HG03280 (cell line): ENCODE measurements around the gene TMEM98.
"Not testable (repeated sequence)": the region's sequence is repeated elsewhere in the genome, so short reads cannot be mapped to it uniquely, and the experiment has no call there.

ENCODE experiments used
- ATAC-seq: cut with Tn5 transposase; IDR thresholded peaks from one replicate; pipeline ENCODE4 v1.9.1; 2021; ENCODE audit warnings: mild to moderate bottlenecking, moderate library complexity; ENCODE audit not compliant: unreplicated experiment

Gene TMEM98

DNA sequence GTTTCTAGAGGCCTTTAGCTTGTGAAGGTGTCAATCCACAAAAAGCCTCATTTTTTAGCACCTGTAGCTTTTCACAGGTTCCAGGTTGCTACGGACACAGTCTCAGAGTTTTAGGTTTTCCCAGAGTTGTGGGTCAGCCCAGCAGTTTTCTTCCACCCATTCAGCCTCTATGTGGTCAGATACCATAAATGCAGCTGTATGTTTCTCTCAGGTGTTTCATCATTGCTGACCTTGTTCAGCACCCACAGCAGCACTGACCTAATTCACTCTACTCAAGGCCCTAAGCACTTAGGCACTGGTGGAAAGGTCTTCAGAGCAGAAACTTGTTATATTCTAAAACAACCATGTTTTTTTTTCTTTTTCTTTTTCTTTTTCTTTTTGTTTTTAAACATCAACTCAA is 48.7 kb downstream of the TMEM98 start:
- no peak for ATAC-seq

DNA sequence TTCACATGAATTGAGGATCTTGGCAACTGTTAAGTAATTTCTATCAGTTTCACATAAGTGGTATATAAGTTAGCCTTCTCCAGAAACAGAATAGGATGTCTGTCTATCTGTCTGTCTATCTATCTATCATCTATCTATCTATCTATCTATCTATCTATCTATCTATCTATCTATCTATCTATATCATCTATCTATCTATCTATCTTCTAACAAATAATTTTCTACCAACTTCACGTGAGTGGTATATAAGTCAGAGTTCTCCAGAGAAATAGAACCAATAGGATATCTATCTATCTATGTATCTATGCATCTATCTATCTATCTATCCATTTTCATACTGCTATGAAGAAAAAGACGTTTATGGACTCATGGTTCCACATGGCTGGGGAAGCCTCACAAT is 52.3 kb downstream of the TMEM98 start:
- no peak for ATAC-seq

DNA sequence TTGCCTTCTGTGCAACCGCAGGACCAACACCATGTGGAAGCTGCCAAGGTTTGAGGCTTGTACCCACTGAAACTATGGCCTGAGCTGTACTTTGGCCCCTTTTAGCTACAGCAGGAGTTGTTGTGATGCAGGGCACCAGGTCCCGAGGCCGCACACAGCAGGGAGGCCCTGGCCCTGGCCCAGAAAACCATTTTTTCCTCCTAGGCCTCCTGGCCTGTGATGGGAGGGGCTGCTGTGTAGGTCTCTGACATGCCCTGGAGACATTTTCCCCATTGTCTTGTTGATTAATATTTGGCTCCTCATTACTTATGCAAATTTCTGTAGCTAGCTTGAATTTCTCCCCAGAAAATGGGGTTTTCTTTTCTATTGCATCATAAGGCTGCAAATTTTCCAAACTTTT is 53.7 kb downstream of the TMEM98 start:
- not testable (repeated sequence) for ATAC-seq

- no peak for ATAC-seq
Measured at GRCh38 chr17:32985050-32985756, 57.2 kb downstream of the TMEM98 start.

DNA sequence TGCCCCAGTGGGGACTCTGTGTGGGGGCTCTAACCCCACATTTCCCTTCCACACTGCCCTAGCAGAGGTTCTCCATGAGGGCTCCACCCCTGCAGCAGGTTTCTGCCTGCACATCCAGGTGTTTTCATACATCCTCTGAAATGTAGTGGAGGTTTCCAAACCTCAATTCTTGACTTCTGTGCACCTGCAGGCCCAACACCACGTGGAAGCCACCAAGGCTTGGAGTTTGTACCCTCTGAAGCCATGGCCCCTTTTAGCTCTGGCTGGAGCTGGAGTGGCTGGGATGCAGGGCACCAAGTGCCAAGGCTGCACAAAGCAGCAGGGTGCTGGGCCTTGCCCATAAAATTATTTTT is 59.5 kb downstream of the TMEM98 start:
- ATAC-seq = not testable (repeated sequence)

GRCh38 chr17:32987868-32988267 is 59.9 kb downstream of the TMEM98 start:
- ATAC-seq = not testable (repeated sequence)

GRCh38 chr17:32988481-32989101 is 60.6 kb downstream of the TMEM98 start:
- ATAC-seq = no peak

- ATAC-seq = no peak
Measured at GRCh38 chr17:32992321-32993033, 64.5 kb downstream of the TMEM98 start.

GRCh38 chr17:32993977-32994376 is 66.0 kb downstream of the TMEM98 start:
- ATAC-seq = no peak
